ENCODE results near the gene IQCE. TPM values are rescaled to one million over a fixed set of nuclear protein-coding genes. Genes with fewer than 3 reads are reported as not detected.

IQCE gene
- total RNA-seq, 1 experiment from 2014 or later, result 0.93 TPM

DNA sequence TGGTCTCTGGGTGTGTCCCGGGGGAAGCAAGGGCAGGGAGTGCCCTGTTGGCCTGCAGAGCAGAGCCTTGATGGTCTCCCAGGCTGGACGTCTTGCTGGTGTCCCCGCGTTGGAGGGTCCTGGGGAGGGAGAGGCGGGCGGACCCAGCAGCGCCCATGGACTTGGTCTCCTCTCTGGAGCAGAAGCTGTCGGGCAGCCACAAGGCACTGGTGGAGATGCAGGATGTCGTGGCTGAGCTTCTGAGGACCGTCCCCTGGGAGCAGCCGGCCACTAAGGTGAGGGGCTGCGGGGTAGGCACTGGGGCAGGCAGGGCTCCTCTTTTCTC lies 93.9 kb downstream of the IQCE start:
- no peaks in the 10 kb centered on the region for H3K36me3 ChIP-seq (ENCODE audit: insufficient read depth, low read length)
- H3K4me2 ChIP-seq (ENCODE audit: low read depth, low read length, poor library complexity, severe bottlenecking), result no peak overlapping the region
- no peak overlapping the region for H3K4me3 ChIP-seq (ENCODE audit: low read length)
- no peaks in the 10 kb centered on the region for H3K79me2 ChIP-seq (ENCODE audit: low read length)
- H3K9ac ChIP-seq (ENCODE audit: low read length), result no peak overlapping the region
- H2AFZ ChIP-seq (ENCODE audit: low read length), result no peak overlapping the region
- H3K9me3 ChIP-seq (ENCODE audit: low read length), result no peaks in the 10 kb centered on the region
- H3K4me1 ChIP-seq (ENCODE audit: low read length), result no peaks in the 10 kb centered on the region
- H3K27me3 ChIP-seq (ENCODE audit: low read length), result no peaks in the 10 kb centered on the region
- no peak overlapping the region for H3K27ac ChIP-seq (ENCODE audit: low read length)
- no peaks in the 10 kb centered on the region for H4K20me1 ChIP-seq (ENCODE audit: insufficient read depth, low read depth, low read length)
- DNase-seq, result no peak
- H3K9me2 ChIP-seq (replicated peaks; ENCODE audit: insufficient read depth, low read length), result no peaks in the 10 kb centered on the region

DNA sequence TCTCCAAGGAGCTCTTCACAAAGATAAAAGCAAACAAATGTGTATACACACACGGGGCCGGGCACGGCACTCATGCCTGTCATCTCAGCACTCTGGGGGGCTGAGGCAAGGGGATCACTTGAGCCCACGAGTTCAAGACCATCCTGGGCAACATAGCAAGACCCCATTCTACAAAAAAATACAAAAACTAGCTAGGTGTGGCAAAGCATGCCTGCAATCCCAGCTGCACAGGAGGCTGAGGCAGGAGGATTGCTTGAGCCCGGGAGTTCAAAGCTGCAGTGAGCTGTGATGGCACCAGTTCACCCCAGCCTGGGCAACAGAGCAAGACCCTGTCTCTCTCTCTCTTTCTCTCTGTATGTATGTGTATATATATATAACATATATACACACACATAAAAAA lies 95.3 kb downstream of the IQCE start:
- no peaks in the 10 kb centered on the region for H3K9me2 ChIP-seq (replicated peaks; ENCODE audit: insufficient read depth, low read length)
- no peak overlapping the region for H2AFZ ChIP-seq (ENCODE audit: low read length)
- H3K4me1 ChIP-seq (ENCODE audit: low read length), result no peaks in the 10 kb centered on the region
- H3K27ac ChIP-seq (ENCODE audit: low read length), result no peak overlapping the region
- H3K4me2 ChIP-seq (ENCODE audit: low read depth, low read length, poor library complexity, severe bottlenecking), result no peak overlapping the region
- H3K4me3 ChIP-seq (ENCODE audit: low read length), result no peak overlapping the region
- no peak for DNase-seq
- H3K9me3 ChIP-seq (ENCODE audit: low read length), result no peaks in the 10 kb centered on the region
- H3K9ac ChIP-seq (ENCODE audit: low read length), result no peak overlapping the region
- H4K20me1 ChIP-seq (ENCODE audit: insufficient read depth, low read depth, low read length), result no peaks in the 10 kb centered on the region
- no peaks in the 10 kb centered on the region for H3K36me3 ChIP-seq (ENCODE audit: insufficient read depth, low read length)
- no peaks in the 10 kb centered on the region for H3K27me3 ChIP-seq (ENCODE audit: low read length)
- H3K79me2 ChIP-seq (ENCODE audit: low read length), result no peaks in the 10 kb centered on the region

DNA sequence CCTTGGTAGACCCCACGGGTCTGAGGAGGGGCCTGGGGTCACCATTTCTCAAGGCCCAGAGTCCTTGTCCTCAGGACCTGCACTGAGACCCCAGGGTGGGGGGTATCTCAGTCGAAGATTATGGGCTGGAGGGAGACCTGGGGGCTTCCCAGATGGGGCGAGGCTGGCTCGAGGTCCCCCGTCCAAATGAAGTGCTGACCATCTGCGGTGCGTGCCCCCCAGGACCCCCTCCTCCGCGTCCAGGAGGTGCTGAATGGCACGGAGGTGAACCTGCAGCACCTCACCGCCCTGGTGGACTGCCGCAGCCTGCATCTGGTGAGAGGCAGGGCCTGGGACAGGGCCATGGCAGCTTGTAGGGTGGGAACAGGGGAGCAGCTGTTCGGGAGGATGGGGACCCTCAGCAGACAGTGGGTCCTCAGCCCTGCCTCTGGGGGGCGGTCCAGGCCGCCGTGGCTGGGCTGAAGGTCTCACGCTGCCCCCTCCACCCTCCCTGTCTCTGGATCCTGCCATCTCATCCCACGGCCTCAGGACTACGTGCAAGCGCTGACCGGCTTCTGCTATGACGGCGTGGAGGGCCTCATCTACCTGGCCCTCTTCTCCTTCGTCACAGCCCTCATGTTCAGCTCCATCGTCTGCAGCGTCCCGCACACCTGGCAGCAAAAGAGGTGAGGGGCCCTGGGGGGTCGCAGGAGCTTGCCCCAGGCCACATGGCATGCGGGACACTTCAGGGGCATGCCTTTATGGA lies 97.3 kb downstream of the IQCE start:
- no peak for DNase-seq
- H3K27me3 ChIP-seq (ENCODE audit: low read length), result no peaks in the 10 kb centered on the region
- no peaks in the 10 kb centered on the region for H3K9me3 ChIP-seq (ENCODE audit: low read length)
- no peak overlapping the region for H3K9ac ChIP-seq (ENCODE audit: low read length)
- H3K4me1 ChIP-seq (ENCODE audit: low read length), result no peaks in the 10 kb centered on the region
- no peaks in the 10 kb centered on the region for H3K79me2 ChIP-seq (ENCODE audit: low read length)
- H3K4me3 ChIP-seq (ENCODE audit: low read length), result no peak overlapping the region
- no peak overlapping the region for H2AFZ ChIP-seq (ENCODE audit: low read length)
- H3K4me2 ChIP-seq (ENCODE audit: low read depth, low read length, poor library complexity, severe bottlenecking), result no peak overlapping the region
- no peak overlapping the region for H3K27ac ChIP-seq (ENCODE audit: low read length)
- no peaks in the 10 kb centered on the region for H3K36me3 ChIP-seq (ENCODE audit: insufficient read depth, low read length)
- no peaks in the 10 kb centered on the region for H4K20me1 ChIP-seq (ENCODE audit: insufficient read depth, low read depth, low read length)
- H3K9me2 ChIP-seq (replicated peaks; ENCODE audit: insufficient read depth, low read length), result no peaks in the 10 kb centered on the region

DNA sequence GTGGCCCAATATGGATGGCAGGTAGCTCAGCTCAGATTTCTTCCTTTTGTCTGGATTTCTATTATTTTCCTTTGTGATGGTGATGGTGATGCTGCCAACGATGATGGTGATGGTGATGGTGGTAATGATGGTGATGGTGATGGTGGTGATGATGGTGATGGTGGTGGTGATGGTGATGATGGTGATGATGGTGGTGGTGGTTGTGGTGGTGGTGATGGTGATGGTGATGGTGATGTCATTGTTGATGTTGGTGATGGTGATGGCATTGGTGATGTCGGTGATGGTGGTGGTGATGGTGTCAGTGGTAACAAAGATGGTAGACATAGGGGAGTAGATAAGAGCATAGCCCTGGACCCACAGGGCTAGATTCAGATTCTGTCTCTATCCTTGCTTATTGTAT lies 98.4 kb downstream of the IQCE start:
- no peak for DNase-seq
- H3K4me2 ChIP-seq (ENCODE audit: low read depth, low read length, poor library complexity, severe bottlenecking), result no peak overlapping the region
- H3K9me2 ChIP-seq (replicated peaks; ENCODE audit: insufficient read depth, low read length), result no peaks in the 10 kb centered on the region
- H3K4me3 ChIP-seq (ENCODE audit: low read length), result no peak overlapping the region
- H3K27ac ChIP-seq (ENCODE audit: low read length), result no peak overlapping the region
- H3K9me3 ChIP-seq (ENCODE audit: low read length), result no peaks in the 10 kb centered on the region
- no peaks in the 10 kb centered on the region for H3K79me2 ChIP-seq (ENCODE audit: low read length)
- no peak overlapping the region for H3K9ac ChIP-seq (ENCODE audit: low read length)
- H3K4me1 ChIP-seq (ENCODE audit: low read length), result no peaks in the 10 kb centered on the region
- H2AFZ ChIP-seq (ENCODE audit: low read length), result no peak overlapping the region
- no peaks in the 10 kb centered on the region for H3K36me3 ChIP-seq (ENCODE audit: insufficient read depth, low read length)
- no peaks in the 10 kb centered on the region for H4K20me1 ChIP-seq (ENCODE audit: insufficient read depth, low read depth, low read length)
- H3K27me3 ChIP-seq (ENCODE audit: low read length), result no peaks in the 10 kb centered on the region

DNA sequence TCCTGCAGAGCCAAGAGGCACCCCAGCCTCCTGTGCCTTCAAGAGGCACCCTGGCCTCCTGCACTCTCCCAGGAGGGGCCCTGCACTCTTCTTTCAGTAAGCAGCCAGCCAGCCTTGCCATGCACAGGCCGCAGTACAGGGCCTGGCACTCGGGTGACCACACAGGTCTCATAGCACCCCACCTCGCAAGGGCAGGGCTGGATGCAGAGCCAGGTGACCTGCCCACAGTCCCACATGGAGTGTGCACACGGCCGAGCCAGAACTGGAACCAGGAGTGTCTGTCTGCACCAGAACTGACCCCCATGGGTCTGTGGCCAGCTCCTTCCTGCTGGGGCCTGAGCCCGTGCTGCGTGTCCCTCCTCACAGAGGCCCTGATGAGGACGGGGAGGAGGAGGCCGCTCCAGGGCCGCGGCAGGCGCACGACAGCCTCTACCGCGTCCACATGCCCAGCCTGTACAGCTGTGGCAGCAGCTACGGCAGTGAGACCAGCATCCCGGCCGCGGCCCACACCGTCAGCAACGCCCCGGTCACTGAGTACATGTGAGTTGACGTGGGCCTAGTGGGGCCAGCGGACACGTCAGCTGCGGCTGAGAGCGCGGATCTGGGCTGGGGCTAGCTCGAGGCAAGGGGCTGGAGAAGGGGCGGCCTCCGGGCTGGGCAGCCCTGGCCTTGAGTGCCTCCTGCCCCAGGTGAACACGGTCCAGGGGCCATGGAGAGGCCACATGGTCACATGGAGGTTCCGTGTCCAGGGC lies 99.3 kb downstream of the IQCE start:
- Histone ChIP-seq H3K4me2 (ENCODE audit: low read depth, low read length, poor library complexity, severe bottlenecking) (no peak overlapping the region), H3K27me3 (ENCODE audit: low read length) (no peaks in the 10 kb centered on the region), H4K20me1 (ENCODE audit: insufficient read depth, low read depth, low read length) (no peaks in the 10 kb centered on the region), H3K9ac (ENCODE audit: low read length) (no peak overlapping the region), H3K9me2 (replicated peaks; ENCODE audit: insufficient read depth, low read length) (no peaks in the 10 kb centered on the region), H2AFZ (ENCODE audit: low read length) (no peak overlapping the region), H3K4me1 (ENCODE audit: low read length) (no peaks in the 10 kb centered on the region), H3K27ac (ENCODE audit: low read length) (no peak overlapping the region), H3K36me3 (ENCODE audit: insufficient read depth, low read length) (no peaks in the 10 kb centered on the region), H3K4me3 (ENCODE audit: low read length) (no peak overlapping the region), H3K79me2 (ENCODE audit: low read length) (no peaks in the 10 kb centered on the region), H3K9me3 (ENCODE audit: low read length) (no peaks in the 10 kb centered on the region)
- DNase-seq, result no peak

DNA sequence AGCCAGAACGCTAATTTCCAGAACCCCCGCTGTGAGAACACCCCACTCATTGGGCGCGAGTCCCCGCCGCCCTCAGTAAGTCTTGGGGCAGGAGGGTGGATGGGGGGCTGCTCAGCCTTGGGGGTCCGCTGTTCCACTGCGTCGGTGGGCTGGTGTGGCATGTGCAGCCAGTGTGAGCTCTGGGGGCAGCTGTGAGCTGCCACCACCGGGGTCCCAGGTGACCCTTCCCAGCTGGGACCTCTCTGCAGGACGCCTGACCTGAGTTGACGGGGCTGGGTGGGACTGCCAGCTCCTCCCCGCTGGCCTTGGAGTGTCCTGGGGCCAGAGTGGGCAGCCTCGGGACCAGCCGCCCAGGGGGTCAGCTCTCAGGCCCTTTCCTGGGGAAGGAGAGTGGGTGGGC lies 100.2 kb downstream of the IQCE start:
- Histone ChIP-seq H3K9me2 (replicated peaks; ENCODE audit: insufficient read depth, low read length) (no peaks in the 10 kb centered on the region), H3K4me3 (ENCODE audit: low read length) (no peak overlapping the region), H3K79me2 (ENCODE audit: low read length) (no peaks in the 10 kb centered on the region), H3K27me3 (ENCODE audit: low read length) (no peaks in the 10 kb centered on the region), H3K9ac (ENCODE audit: low read length) (no peak overlapping the region), H3K36me3 (ENCODE audit: insufficient read depth, low read length) (no peaks in the 10 kb centered on the region), H3K9me3 (ENCODE audit: low read length) (no peaks in the 10 kb centered on the region), H2AFZ (ENCODE audit: low read length) (no peak overlapping the region), H3K27ac (ENCODE audit: low read length) (no peak overlapping the region), H3K4me1 (ENCODE audit: low read length) (no peaks in the 10 kb centered on the region), H3K4me2 (ENCODE audit: low read depth, low read length, poor library complexity, severe bottlenecking) (no peak overlapping the region), H4K20me1 (ENCODE audit: insufficient read depth, low read depth, low read length) (no peaks in the 10 kb centered on the region; the same call in 1 of the 2 replicates)
- no peak for DNase-seq

DNA sequence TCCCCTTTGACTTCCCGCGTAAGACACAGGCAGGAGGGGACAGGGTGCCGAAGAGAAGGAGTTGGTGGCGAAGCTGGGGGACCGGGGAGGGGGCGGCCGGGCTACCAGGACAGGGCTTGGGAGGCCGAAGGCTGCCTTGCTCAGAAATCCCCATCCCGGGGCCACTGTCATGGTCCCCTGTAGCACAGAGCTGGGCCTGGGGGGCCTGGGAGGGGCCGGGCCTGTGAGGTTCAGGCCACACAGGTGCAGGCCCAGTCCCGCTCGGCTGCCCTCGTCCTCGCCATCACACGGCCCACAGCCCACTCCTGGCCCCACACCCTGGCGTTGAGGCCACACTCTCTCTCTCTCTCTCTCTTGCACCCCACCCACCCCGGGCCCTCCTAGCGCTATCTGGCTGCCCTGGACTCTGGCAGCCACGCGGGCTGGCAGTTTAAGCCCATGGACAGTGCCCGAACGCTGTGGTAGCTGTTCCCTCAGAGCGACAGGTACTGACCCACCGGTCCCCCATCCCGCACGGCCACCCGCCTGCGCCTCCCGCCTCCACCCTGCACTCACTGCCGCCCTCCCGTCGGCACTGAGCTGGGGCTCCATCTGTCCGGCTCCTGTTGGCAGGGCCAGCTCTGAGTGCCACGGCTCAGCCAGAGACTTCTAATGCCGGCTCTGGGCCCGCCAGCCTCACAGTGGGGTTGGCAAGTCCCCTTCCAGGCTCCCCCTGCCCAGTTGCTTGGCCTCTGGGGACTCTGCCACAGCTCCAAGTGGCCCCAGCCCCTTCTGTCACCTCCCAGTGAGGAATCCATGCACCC lies 101.0 kb downstream of the IQCE start:
- Histone ChIP-seq H3K4me1 (ENCODE audit: low read length) (no peaks in the 10 kb centered on the region), H3K9me2 (replicated peaks; ENCODE audit: insufficient read depth, low read length) (no peaks in the 10 kb centered on the region), H3K9me3 (ENCODE audit: low read length) (no peaks in the 10 kb centered on the region), H3K4me2 (ENCODE audit: low read depth, low read length, poor library complexity, severe bottlenecking) (no peak overlapping the region), H2AFZ (ENCODE audit: low read length) (no peak overlapping the region), H3K4me3 (ENCODE audit: low read length) (no peak overlapping the region), H3K9ac (ENCODE audit: low read length) (no peak overlapping the region), H4K20me1 (ENCODE audit: insufficient read depth, low read depth, low read length) (no peaks in the 10 kb centered on the region; the same call in 1 of the 2 replicates), H3K79me2 (ENCODE audit: low read length) (no peaks in the 10 kb centered on the region), H3K27me3 (ENCODE audit: low read length) (no peaks in the 10 kb centered on the region), H3K36me3 (ENCODE audit: insufficient read depth, low read length) (no peaks in the 10 kb centered on the region), H3K27ac (ENCODE audit: low read length) (no peak overlapping the region)
- DNase-seq, result no peak
